Adrenal gland (tissue), 12 donors: ENCODE data around the gene PLA2G4E. TPM values are rescaled to one million over a fixed set of nuclear protein-coding genes. Genes with fewer than 3 reads are reported as not detected.
A peak's percentile ranks its signal among the peaks of the same experiment; 100 is the strongest.

ENCODE experiments used
- DNase-seq, 7 donors: peaks; one replicate each; pipeline ENCODE4 v3.0.0-alpha.2; 2019 to 2020
- H3K27ac ChIP-seq, 5 donors: fragments of 200-600 bp; sonication (generic) in 4 of 5; 1 replicate in 3 of 5; 2 replicates in 2 of 5; pipeline versions ENCODE4 v1.5.1 to v1.8.0; 2016 to 2020; ENCODE audit warnings: mild to moderate bottlenecking in 1 of 5
- H3K27me3 ChIP-seq: fragments of 200-600 bp; 2 replicates; pipeline ENCODE4 v1.8.0; 2021
- H3K36me3 ChIP-seq, 2 donors: fragments of 200-600 bp; replicated peaks in 1 of 2; 1 replicate in 1 of 2; 2 replicates in 1 of 2; pipeline versions ENCODE4 v1.5.1 to v1.8.0; 2018 to 2022
- H3K4me1 ChIP-seq, 2 donors: fragments of 200-600 bp; replicated peaks in 1 of 2; 1 replicate in 1 of 2; 2 replicates in 1 of 2; pipeline versions ENCODE4 v1.5.1 to v1.8.0; 2018 to 2021
- H3K4me3 ChIP-seq, 4 donors: fragments of 200-600 bp; sonication (generic) in 3 of 4; one replicate each; pipeline ENCODE4 v1.5.1; 2016 to 2018
- H3K9me3 ChIP-seq, 3 donors: fragments of 200-600 bp; sonication (generic) in 1 of 3; replicated peaks in 1 of 3; 1 replicate in 2 of 3; 2 replicates in 1 of 3; pipeline versions ENCODE4 v1.5.1 to v1.8.0; 2016 to 2021
- CTCF ChIP-seq, 6 experiments: fragments of 450-650 bp in 4 of 6; fragments of 200-600 bp in 2 of 6; sonication (generic) in 1 of 6; IDR thresholded peaks; 1 replicate in 5 of 6; 2 replicates in 1 of 6; pipeline versions ENCODE4 v1.5.1 to v1.8.0; 2016 to 2021; ENCODE audit warnings: antibody characterized with exemption in 6 of 6, mild to moderate bottlenecking in 2 of 6, moderate library complexity in 1 of 6
- POLR2A ChIP-seq, 2 donors: fragments of 450-650 bp; IDR thresholded peaks; one replicate each; pipeline ENCODE4 v1.6.1; 2017; ENCODE audit warnings: antibody characterized with exemption in 2 of 2, mild to moderate bottlenecking in 2 of 2, moderate library complexity in 1 of 2
- WGBS, 4 donors: extraction: QIAGEN DNeasy Blood & Tissue Kit in 2 of 4; methylation state at CpG; one replicate each; pipeline versions ENCODE4 v1.1.5 to v1.1.7; 2013 to 2017; 5-methylcytosine and 5-hydroxymethylcytosine counted together
- intact Hi-C, 2 donors: fragments of 100-400 bp; cut with DNase I; formaldehyde crosslinking; loops; one replicate each; pipeline versions ENCODE4 v1.14.1 to v1.15.0; 2022 to 2023
- polyA plus RNA-seq, 3 donors: library from polyadenylated mRNA; stranded (reverse); fragments of 200-250 nt in 2 of 3; fragments of 350-450 nt in 1 of 3; fragmentation: Illumina TruSeq in 1 of 3; extraction: RNeasy Lipid Tissue Mini Kit (QIAGEN cat#74804) in 1 of 3; gene quantifications; one replicate each; pipeline ENCODE4 v1.2.3, GENCODE V29; 2013 to 2014
- total RNA-seq, 9 donors: library from RNA; depleted of rRNA in 4 of 9; stranded (reverse); fragments of >200 nt in 4 of 9; fragments of 120-200 nt in 1 of 9; fragmentation: NEBNext Ultra II Directional in 1 of 9; extraction: Animal tissue kit (Norgen Biotek cat#: 25700) in 1 of 9; gene quantifications; one replicate each; pipeline versions ENCODE4 v1.1.0 to v1.2.4, GENCODE V29; 2013 to 2023
- donor health status: healthy with polysubstance abuse.
- donor health status: Bipolar disorder and iron deficiency.
- donor health status: DM: yes; HTN: yes; CAD: no.
- donor health status: DM: no; HTN: no; CAD: no.
- donor health status: DM: no; HTN: no; CAD: no.
- donor health status: DM: yes; HTN: yes; CAD: no.

Gene PLA2G4E
- total and polyA plus RNA-seq, 12 donors, result 0.03 to 1.1 (median 0.23) TPM; not detected in 8

GRCh38 chr15:41957021-41957897 lies 63.6 kb downstream of the PLA2G4E start:
- peak overlapping the region in 2 of 5 donors; percentile 10 to 30 for H3K27ac ChIP-seq
- 80 to 88% (median 85%) methylated on average over 12 of the region's 12 CpGs for WGBS, 4 donors
- no peaks in the 10 kb centered on the region for H3K27me3 ChIP-seq
- intact Hi-C loops, result no loop called here
- H3K9me3 ChIP-seq, result no peaks in the 10 kb centered on the region
- H3K4me1 ChIP-seq, result peaks cover 0 to 7% of the 10 kb centered on the region in 2 donors
- peaks cover 0 to 7% of the 10 kb centered on the region in 2 donors for H3K36me3 ChIP-seq
- H3K4me3 ChIP-seq, result no peak overlapping the region
- TF ChIP-seq POLR2A (IDR thresholded peaks at IDR 0.05) (no peak), CTCF (IDR thresholded peaks at IDR 0.05) (no peak)
- peak in 2 of 7 donors; percentile 8 to 37 for DNase-seq

- intact Hi-C loops, result no loop called here
- H3K4me1 ChIP-seq, result peaks cover 6 to 7% of the 10 kb centered on the region in 2 donors
- no peaks in the 10 kb centered on the region for H3K27me3 ChIP-seq
- WGBS, 4 donors, result 84 to 89% (median 86%) methylated on average over 21 of the region's 21 CpGs
- no peak for TF ChIP-seq POLR2A (IDR thresholded peaks at IDR 0.05)
- TF ChIP-seq CTCF (IDR thresholded peaks at IDR 0.05), result no peak
- no peak overlapping the region for H3K27ac ChIP-seq
- no peaks in the 10 kb centered on the region for H3K9me3 ChIP-seq
- peaks cover 0 to 7% of the 10 kb centered on the region in 2 donors for H3K36me3 ChIP-seq
- no peak overlapping the region for H3K4me3 ChIP-seq
- peak in 3 of 7 donors; percentile 7 to 33 (median 10) for DNase-seq
These were observed 64.9 kb downstream of the PLA2G4E start for GRCh38 chr15:41955807-41956525.

- peak in 1 of 7 donors; percentile 9 for DNase-seq
- no peak for TF ChIP-seq POLR2A (IDR thresholded peaks at IDR 0.05)
- TF ChIP-seq CTCF (IDR thresholded peaks at IDR 0.05), result no peak
- Histone ChIP-seq H3K4me1 (peaks cover 6 to 7% of the 10 kb centered on the region in 2 donors), H3K27ac (no peak overlapping the region), H3K9me3 (no peaks in the 10 kb centered on the region), H3K36me3 (peaks cover 0 to 7% of the 10 kb centered on the region in 2 donors), H3K4me3 (no peak overlapping the region), H3K27me3 (no peaks in the 10 kb centered on the region)
- intact Hi-C loops, result no loop called here
- 63 to 71% (median 68%) methylated on average over 7 of the region's 7 CpGs for WGBS, 4 donors
These were observed 65.7 kb downstream of the PLA2G4E start for GRCh38 chr15:41955100-41955499.

- peaks cover 6 to 7% of the 10 kb centered on the region in 2 donors for H3K4me1 ChIP-seq
These were observed 66.8 kb downstream of the PLA2G4E start for GRCh38 chr15:41954036-41954435.

More at GRCh38 chr15:41954036-41954435, 66.8 kb downstream of the PLA2G4E start:
- no peaks in the 10 kb centered on the region for H3K9me3 ChIP-seq
- no peak overlapping the region for H3K4me3 ChIP-seq
- peaks cover 0 to 7% of the 10 kb centered on the region in 2 donors for H3K36me3 ChIP-seq
- H3K27ac ChIP-seq, result no peak overlapping the region
- peak in 2 of 7 donors; percentile 11 to 13 for DNase-seq
- no peaks in the 10 kb centered on the region for H3K27me3 ChIP-seq
- intact Hi-C loops, result no loop called here
- WGBS, 4 donors, result 90 to 96% (median 93%) methylated on average over 6 of the region's 6 CpGs
- TF ChIP-seq CTCF (IDR thresholded peaks at IDR 0.05) (no peak), POLR2A (IDR thresholded peaks at IDR 0.05) (no peak)
